ENCODE data around the gene ABHD15.

Gene ABHD15

GRCh38 chr17:29587591-29587990 is 20.8 kb upstream of the ABHD15 start:
- Histone ChIP-seq H3K4me3 (ENCODE audit: low read depth, low read length) (peak overlapping the region; percentile 92), H3K79me2 (ENCODE audit: control insufficient read depth, insufficient read depth, low read length, unreplicated experiment) (peaks cover 49% of the 10 kb centered on the region), H3K27me3 (ENCODE audit: insufficient read depth, low read length) (no peaks in the 10 kb centered on the region), H3K36me3 (ENCODE audit: insufficient read depth, low read length) (peaks cover 2% of the 10 kb centered on the region; the same call in 1 of the 2 replicates), H3K27ac (ENCODE audit: low read depth, low read length) (no peak overlapping the region), H2AFZ (ENCODE audit: low read length, unreplicated experiment) (no peak overlapping the region), H3K4me1 (ENCODE audit: control insufficient read depth, insufficient read depth, low read length, unreplicated experiment) (peaks cover 47% of the 10 kb centered on the region)

DNA sequence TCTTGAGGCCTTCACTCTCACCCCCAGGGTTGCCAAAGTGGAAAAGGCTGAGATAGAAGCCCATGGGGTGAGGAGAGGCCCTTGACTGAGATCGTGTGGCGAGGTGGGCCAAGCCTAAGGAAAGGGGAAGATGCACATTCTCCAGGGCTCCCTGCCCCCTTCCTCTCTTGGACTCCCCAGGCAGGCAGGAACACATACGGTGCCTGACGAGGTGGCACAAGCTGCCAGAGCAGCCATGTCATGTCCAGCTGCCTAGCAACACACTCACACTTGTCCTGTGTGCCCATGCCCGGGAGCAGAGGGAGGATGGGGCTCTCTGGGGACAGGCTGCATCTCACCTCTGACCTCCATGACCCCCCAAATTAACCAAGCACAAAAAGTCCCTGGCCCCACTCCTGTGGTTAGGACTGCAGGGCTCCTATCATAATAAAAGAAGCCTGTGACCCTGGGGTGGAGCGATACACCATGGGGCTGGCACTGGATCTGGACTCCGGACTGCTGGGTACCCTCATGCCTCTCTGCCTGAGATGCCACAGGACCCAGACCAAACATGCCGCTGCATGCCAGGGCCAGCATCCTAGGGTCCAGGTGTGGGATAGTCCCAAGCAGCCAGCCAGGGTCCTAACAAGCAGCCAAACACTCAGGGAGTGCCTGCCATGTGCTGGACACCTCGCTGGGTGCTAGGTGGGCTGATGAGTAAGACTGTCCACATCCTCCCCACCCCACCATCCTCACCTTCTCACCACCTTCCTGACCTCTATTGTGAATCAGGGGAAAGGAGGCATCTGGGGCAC is 20.0 kb upstream of the ABHD15 start:
- Histone ChIP-seq H3K4me1 (ENCODE audit: control insufficient read depth, insufficient read depth, low read length, unreplicated experiment) (peaks cover 40% of the 10 kb centered on the region), H3K4me3 (ENCODE audit: low read depth, low read length) (peak overlapping the region; percentile 92; the same call in 1 of the 2 replicates), H3K79me2 (ENCODE audit: control insufficient read depth, insufficient read depth, low read length, unreplicated experiment) (peaks cover 51% of the 10 kb centered on the region), H2AFZ (ENCODE audit: low read length, unreplicated experiment) (no peak overlapping the region), H3K36me3 (ENCODE audit: insufficient read depth, low read length) (peaks cover 8% of the 10 kb centered on the region; the same call in 1 of the 2 replicates), H3K27ac (ENCODE audit: low read depth, low read length) (no peak overlapping the region), H3K27me3 (ENCODE audit: insufficient read depth, low read length) (no peaks in the 10 kb centered on the region)

DNA sequence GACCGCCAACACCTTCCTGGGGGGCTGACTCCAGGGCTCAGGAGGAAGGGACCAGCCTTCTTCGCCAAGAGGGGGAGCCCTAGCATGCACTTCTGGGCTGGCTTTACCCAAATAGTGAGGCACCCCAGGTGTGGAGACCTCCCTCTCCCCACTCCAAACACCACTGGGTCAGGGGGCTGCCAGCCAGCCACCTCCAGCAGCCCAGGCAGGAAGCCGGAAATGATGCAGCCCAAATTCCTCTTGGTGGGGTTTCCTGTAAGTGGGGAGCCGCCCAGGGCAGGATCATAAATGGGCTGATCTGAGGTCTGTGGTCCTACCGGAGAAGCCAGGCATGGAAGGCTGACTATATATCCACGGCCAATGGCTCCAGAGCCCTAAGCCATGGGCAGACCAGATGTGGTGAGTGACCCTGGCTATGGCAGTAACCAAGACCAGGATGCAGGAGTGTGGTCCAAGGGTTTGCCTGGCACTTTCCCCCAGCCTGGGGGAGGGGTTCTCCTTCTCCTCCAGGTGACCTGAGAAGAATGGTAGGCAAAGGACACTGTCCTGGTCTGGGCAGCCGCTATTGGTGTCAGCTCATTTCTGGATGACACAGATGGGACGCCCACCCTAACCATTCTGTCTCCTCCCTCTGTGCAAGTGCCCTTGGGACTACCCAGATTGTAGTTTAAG is 18.4 kb upstream of the ABHD15 start:
- H3K4me1 ChIP-seq (ENCODE audit: control insufficient read depth, insufficient read depth, low read length, unreplicated experiment), result peaks cover 34% of the 10 kb centered on the region
- no peak overlapping the region for H3K27ac ChIP-seq (ENCODE audit: low read depth, low read length)
- no peak overlapping the region for H2AFZ ChIP-seq (ENCODE audit: low read length, unreplicated experiment)
- H3K79me2 ChIP-seq (ENCODE audit: control insufficient read depth, insufficient read depth, low read length, unreplicated experiment), result peaks cover 51% of the 10 kb centered on the region
- H3K36me3 ChIP-seq (ENCODE audit: insufficient read depth, low read length), result peaks cover 8% of the 10 kb centered on the region; the same call in 1 of the 2 replicates
- H3K27me3 ChIP-seq (ENCODE audit: insufficient read depth, low read length), result no peaks in the 10 kb centered on the region
- H3K4me3 ChIP-seq (ENCODE audit: low read depth, low read length), result no peak overlapping the region

- no peak overlapping the region for H3K27ac ChIP-seq (ENCODE audit: low read depth, low read length)
- peaks cover 51% of the 10 kb centered on the region for H3K79me2 ChIP-seq (ENCODE audit: control insufficient read depth, insufficient read depth, low read length, unreplicated experiment)
- H3K4me3 ChIP-seq (ENCODE audit: low read depth, low read length), result no peak overlapping the region
- H2AFZ ChIP-seq (ENCODE audit: low read length, unreplicated experiment), result no peak overlapping the region
- H3K36me3 ChIP-seq (ENCODE audit: insufficient read depth, low read length), result peaks cover 8% of the 10 kb centered on the region; the same call in 1 of the 2 replicates
- no peaks in the 10 kb centered on the region for H3K27me3 ChIP-seq (ENCODE audit: insufficient read depth, low read length)
- H3K4me1 ChIP-seq (ENCODE audit: control insufficient read depth, insufficient read depth, low read length, unreplicated experiment), result peaks cover 29% of the 10 kb centered on the region
Observed at GRCh38 chr17:29584452-29585079, 17.7 kb upstream of the ABHD15 start.

DNA sequence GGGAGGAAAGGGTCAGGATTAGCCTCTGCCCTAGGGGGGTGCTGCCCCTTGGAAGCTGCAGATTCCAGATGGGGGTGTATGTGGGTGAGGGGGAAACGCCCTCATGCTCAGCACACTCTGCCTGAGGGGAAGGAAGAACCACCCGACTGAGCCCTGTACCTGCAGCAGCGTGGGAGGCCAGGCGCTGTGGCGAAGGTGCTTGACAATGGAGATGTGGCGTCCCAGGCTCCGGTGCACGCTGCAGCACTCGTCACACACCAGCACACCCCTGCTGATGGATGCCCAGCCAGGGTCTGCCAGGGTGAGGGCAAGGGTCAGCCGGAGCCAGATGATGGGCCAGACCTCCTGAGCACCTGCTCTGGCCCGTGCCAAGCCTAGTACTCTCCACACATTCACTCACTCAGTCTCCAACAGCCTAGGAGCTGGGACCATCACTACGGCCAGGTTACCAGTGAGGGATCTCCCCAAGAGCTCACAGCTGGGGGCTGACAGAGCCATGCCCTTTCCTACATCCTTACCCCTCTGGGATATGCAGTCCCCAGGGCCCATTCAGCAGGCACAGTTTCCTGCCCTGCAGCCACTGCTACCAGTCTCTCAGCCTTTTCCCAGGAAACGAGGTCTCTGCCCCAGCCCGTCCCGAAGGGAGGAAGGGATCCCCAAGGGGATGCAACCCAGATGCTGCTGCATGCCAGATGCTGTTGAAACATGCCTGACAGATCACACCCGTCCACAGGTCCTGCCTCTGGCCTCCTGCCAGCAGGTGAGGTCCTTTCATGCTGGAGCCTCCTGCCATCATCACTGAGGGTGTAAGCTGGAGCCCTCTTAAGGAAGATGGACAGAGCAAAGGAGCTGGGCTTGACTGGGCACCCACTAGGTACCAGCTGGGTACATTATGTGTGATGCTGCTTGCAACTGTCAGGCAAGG is 16.7 kb upstream of the ABHD15 start:
- H3K79me2 ChIP-seq (ENCODE audit: control insufficient read depth, insufficient read depth, low read length, unreplicated experiment), result peaks cover 47% of the 10 kb centered on the region
- no peak overlapping the region for H3K27ac ChIP-seq (ENCODE audit: low read depth, low read length)
- H3K36me3 ChIP-seq (ENCODE audit: insufficient read depth, low read length), result peaks cover 8% of the 10 kb centered on the region; the same call in 1 of the 2 replicates

DNA sequence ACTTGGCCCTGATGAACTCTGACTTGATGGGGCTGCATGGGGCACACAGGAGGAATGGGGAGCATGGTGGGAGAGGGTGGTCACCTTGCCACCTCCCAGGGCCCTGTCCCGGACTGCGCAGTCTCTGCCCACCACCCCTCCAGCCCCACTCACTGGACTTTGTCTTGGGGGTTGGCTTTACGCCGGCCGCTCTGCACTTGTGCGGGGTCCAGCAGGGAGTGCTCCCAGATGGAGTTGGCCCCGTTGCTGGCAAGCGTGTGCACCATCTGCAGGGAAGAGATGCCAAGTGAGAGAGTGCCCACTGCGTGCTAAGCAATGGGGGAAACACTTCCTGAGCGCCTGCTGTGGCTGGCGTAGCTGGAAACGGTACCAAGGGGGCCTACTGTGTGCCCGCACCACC is 15.9 kb upstream of the ABHD15 start:
- H3K27ac ChIP-seq (ENCODE audit: low read depth, low read length), result no peak overlapping the region
- H3K27me3 ChIP-seq (ENCODE audit: insufficient read depth, low read length), result no peaks in the 10 kb centered on the region
- no peak overlapping the region for H2AFZ ChIP-seq (ENCODE audit: low read length, unreplicated experiment)
- peaks cover 8% of the 10 kb centered on the region; the same call in 1 of the 2 replicates for H3K36me3 ChIP-seq (ENCODE audit: insufficient read depth, low read length)
- H3K79me2 ChIP-seq (ENCODE audit: control insufficient read depth, insufficient read depth, low read length, unreplicated experiment), result peaks cover 38% of the 10 kb centered on the region
- H3K4me1 ChIP-seq (ENCODE audit: control insufficient read depth, insufficient read depth, low read length, unreplicated experiment), result peaks cover 26% of the 10 kb centered on the region
- H3K4me3 ChIP-seq (ENCODE audit: low read depth, low read length), result no peak overlapping the region

More for the DNA sequence above, 16.7 kb upstream of the ABHD15 start:
- H3K27me3 ChIP-seq (ENCODE audit: insufficient read depth, low read length), result no peaks in the 10 kb centered on the region
- no peak overlapping the region for H3K4me3 ChIP-seq (ENCODE audit: low read depth, low read length)
- peaks cover 29% of the 10 kb centered on the region for H3K4me1 ChIP-seq (ENCODE audit: control insufficient read depth, insufficient read depth, low read length, unreplicated experiment)
- no peak overlapping the region for H2AFZ ChIP-seq (ENCODE audit: low read length, unreplicated experiment)

DNA sequence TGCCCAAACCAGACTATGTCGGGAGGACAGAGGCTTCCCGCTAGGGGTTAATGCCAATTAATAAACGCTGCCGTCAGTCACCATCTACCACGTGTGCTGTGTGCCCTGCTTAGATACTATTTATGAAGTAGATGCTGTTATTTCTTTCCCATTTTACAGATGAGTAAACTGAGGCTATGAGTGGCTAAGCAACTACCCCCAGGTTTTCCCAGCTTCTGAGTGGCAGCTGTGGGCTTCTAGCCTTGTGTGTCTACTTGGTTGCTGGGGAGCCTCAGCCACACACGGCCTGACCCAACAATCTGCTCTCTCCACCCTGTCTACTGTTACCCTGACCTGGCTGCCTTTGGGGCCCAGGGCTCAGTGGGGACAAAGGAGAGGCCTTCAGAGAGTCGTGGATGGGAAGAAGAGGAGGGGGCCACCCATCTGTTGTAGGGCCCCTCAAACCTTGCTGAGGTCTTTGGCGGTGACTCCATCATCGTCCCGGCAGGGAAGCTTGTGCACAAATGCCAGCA is 15.5 kb upstream of the ABHD15 start:
- Histone ChIP-seq H3K4me3 (ENCODE audit: low read depth, low read length) (no peak overlapping the region), H3K4me1 (ENCODE audit: control insufficient read depth, insufficient read depth, low read length, unreplicated experiment) (peaks cover 26% of the 10 kb centered on the region), H3K27me3 (ENCODE audit: insufficient read depth, low read length) (no peaks in the 10 kb centered on the region), H3K79me2 (ENCODE audit: control insufficient read depth, insufficient read depth, low read length, unreplicated experiment) (peaks cover 34% of the 10 kb centered on the region), H2AFZ (ENCODE audit: low read length, unreplicated experiment) (no peak overlapping the region), H3K36me3 (ENCODE audit: insufficient read depth, low read length) (peaks cover 8% of the 10 kb centered on the region; the same call in 1 of the 2 replicates), H3K27ac (ENCODE audit: low read depth, low read length) (no peak overlapping the region)

DNA sequence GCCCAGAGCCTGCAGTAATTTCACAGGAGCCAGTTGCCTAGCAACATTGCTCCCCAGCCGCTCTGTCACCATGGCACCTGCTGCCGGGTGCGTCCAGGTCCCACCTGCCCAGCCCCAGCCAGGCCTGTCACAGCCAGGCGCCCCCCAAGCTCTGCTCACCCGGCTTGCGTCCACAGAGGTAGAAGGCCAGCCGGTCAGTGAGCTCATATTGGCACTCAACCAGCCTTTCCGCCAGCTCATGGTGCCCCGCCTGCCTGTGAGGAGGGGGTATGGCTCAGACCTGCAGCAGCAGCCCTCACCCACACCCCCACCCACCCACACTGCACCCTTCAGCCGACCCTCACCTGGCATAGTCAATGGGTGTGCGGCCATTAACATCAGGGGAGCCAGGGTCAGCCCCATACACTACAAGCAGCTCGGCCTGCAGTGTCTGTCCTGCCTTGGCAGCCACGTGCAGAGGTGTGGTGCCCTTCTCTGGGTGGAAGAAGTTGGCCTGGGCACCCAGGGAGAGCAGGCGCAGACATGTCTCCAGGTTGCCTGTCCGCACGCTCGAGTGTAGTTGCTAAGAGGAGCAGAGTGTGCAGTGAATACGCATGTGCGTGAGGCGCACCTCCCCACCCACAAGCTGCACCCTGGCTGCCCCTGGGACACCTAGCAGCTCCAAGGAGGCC is 14.9 kb upstream of the ABHD15 start:
- H3K4me1 ChIP-seq (ENCODE audit: control insufficient read depth, insufficient read depth, low read length, unreplicated experiment), result peaks cover 20% of the 10 kb centered on the region
- no peak overlapping the region for H3K4me3 ChIP-seq (ENCODE audit: low read depth, low read length)
- peaks cover 8% of the 10 kb centered on the region; the same call in 1 of the 2 replicates for H3K36me3 ChIP-seq (ENCODE audit: insufficient read depth, low read length)
- H3K79me2 ChIP-seq (ENCODE audit: control insufficient read depth, insufficient read depth, low read length, unreplicated experiment), result peaks cover 28% of the 10 kb centered on the region
- no peak overlapping the region for H2AFZ ChIP-seq (ENCODE audit: low read length, unreplicated experiment)
- no peaks in the 10 kb centered on the region for H3K27me3 ChIP-seq (ENCODE audit: insufficient read depth, low read length)
- H3K27ac ChIP-seq (ENCODE audit: low read depth, low read length), result no peak overlapping the region

GRCh38 chr17:29579866-29580771 is 13.3 kb upstream of the ABHD15 start:
- H3K4me3 ChIP-seq (ENCODE audit: low read depth, low read length), result no peak overlapping the region
- H3K36me3 ChIP-seq (ENCODE audit: insufficient read depth, low read length), result peaks cover 8% of the 10 kb centered on the region; the same call in 1 of the 2 replicates
- no peak overlapping the region for H2AFZ ChIP-seq (ENCODE audit: low read length, unreplicated experiment)
- H3K4me1 ChIP-seq (ENCODE audit: control insufficient read depth, insufficient read depth, low read length, unreplicated experiment), result peaks cover 14% of the 10 kb centered on the region
- H3K79me2 ChIP-seq (ENCODE audit: control insufficient read depth, insufficient read depth, low read length, unreplicated experiment), result peaks cover 12% of the 10 kb centered on the region
- H3K27me3 ChIP-seq (ENCODE audit: insufficient read depth, low read length), result no peaks in the 10 kb centered on the region
- H3K27ac ChIP-seq (ENCODE audit: low read depth, low read length), result no peak overlapping the region

Measured in ACC112 (cell line).